HCEC 1CT (cell line): ENCODE results near the gene C20orf96.
"Not testable (repeated sequence)": the region's sequence is repeated elsewhere in the genome, so short reads cannot be mapped to it uniquely, and the experiment has no call there.

Source experiments
- DNase-seq: peaks from one replicate; pipeline ENCODE4 v3.0.0-alpha.2; 2017

The C20orf96 gene, protein sequence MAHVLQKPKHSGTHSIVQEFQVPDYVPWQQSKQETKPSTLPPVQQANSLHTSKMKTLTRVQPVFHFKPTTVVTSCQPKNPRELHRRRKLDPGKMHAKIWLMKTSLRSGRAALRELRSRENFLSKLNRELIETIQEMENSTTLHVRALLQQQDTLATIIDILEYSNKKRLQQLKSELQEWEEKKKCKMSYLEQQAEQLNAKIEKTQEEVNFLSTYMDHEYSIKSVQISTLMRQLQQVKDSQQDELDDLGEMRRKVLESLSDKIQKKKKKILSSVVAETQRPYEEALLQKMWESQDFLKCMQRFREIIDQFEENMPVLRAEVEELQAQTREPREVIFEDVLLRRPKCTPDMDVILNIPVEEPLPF

DNA sequence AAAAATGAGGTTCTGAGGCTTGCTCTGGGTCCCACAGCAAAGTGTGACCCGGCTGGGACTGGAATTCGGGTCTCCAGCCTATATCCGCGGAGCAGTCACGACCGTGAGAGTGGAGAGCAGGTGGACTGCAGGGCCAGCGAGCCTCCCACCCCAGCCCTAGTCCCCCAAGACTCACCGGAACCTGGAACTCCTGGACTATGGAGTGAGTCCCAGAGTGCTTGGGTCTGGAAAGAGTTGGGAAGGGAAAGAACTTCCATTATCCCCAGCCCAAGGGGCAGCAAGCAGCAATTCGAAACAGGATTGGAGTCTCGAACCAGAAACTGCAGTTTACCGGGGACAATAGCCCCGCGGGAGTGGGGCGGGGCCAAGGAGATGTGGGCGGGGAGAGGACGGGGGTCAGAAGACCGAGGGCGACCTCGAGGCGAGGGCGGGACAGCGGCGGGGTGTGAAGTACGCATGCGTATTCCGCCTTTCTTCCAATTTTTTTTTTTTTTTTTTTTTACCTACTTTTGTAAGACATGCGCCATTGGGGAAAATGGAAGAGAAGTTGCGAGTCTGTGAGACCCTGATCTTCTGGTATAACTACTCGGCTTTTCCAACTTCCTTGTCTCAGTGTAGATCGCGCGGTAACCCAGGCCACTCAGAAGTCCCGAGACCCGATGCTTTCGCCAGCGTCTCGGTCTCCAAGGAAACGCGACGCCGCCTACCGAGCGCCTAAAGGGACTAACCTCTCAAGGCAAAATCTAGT lies at the start of gene C20orf96:
C20orf96 (minus strand) TSS at position 667 of the 748 bp plus-strand sequence; CDS start at position 527, 140 bp downstream.
- peak; percentile 94 for DNase-seq

DNA sequence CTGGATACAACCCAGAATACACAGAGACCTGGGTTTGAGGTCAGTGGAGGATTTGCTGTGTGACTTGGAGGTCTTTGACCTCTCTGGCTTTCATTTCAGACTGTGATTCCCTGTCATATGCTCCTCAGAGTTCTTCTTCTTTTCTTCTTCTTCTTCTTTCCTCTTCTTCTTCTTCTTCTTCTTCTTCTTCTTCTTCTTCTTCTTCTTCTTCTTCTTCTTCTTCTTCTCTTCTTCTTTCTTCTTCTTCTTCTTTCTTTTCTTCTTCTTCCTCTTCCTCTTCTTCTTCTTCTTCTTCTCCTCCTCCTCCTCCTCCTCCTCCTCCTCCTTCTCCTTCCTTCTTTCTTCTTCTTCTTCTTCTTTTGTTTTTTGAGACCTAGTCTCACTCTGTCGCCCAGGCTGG lies 45.5 kb upstream of the C20orf96 start:
- DNase-seq, result not testable (repeated sequence)

DNA sequence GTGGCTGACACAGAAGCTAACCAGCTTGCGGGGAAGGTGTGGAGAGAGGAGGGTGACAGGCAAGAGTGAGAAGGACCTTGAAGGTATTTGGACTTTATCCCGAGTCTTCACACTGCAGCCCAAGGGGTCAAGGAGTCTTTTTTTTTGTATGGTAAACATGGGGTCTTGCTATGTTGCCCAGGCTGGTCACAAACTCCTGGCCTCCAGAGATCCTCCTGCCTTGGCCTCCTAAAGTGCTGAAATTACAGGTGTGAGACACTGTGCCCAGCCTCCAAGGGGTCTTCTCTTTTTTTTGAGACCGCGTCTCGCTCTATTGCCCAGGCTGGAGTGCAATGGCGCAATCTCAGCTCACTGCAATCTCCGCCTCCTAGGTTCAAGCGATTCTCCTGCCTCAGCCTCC lies 44.0 kb upstream of the C20orf96 start:
- no peak for DNase-seq

GRCh38 chr20:330233-331149 lies 39.9 kb upstream of the C20orf96 start:
- DNase-seq, result peak; percentile 77

- no peak for DNase-seq
Measured at GRCh38 chr20:329851-330232, 39.3 kb upstream of the C20orf96 start.

- DNase-seq, result no peak
Measured at GRCh38 chr20:328975-329695, 38.6 kb upstream of the C20orf96 start.

- peak; percentile 12 for DNase-seq
Measured at GRCh38 chr20:328027-328974, 37.8 kb upstream of the C20orf96 start.

GRCh38 chr20:327186-328026 lies 36.9 kb upstream of the C20orf96 start:
- DNase-seq, result peak; percentile 89

DNA sequence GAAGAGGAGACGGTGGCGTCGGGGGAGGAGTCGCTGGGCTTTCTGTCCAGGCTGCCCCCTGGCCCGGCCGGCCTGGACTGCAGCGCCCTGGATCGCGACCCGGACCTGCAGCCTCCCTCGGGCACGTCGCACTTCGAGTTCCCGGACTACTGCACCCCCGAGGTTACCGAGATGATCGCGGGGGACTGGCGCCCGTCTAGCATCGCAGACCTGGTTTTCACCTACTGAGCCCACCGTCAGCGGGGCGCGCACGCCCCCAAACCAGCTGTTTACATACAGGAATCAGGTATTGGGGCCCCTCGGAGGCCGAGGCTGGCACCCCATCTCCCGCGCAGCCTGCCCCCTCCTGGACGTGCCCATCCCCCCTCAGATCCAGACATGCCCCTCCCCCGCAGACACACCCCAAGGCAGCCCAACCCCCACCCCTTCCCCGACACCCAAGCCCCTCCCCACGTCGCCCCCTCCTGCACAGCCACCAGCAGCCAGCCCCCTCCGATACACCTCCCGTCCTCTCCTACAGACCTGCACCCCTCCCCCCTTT lies 36.2 kb upstream of the C20orf96 start:
- DNase-seq, result peak; percentile 55

DNA sequence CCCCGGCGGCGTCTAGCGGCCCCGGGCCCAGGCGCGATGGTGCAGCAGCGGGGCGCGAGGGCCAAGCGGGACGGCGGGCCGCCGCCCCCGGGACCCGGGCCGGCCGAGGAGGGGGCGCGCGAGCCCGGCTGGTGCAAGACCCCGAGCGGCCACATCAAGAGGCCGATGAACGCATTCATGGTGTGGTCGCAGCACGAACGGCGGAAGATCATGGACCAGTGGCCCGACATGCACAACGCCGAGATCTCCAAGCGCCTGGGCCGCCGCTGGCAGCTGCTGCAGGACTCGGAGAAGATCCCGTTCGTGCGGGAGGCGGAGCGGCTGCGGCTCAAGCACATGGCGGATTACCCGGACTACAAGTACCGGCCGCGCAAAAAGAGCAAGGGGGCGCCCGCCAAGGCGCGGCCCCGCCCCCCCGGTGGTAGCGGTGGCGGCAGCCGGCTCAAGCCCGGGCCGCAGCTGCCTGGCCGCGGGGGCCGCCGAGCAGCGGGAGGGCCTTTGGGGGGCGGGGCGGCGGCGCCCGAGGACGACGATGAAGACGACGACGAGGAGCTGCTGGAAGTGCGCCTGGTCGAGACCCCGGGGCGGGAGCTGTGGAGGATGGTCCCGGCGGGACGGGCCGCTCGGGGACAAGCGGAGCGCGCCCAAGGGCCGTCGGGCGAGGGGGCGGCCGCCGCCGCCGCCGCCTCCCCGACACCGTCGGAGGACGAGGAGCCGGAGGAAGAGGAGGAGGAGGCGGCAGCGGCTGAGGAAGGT lies 35.5 kb upstream of the C20orf96 start:
- DNase-seq, result peak; percentile 68

- DNase-seq, result peak; percentile 93
Measured at GRCh38 chr20:325045-325888, 34.7 kb upstream of the C20orf96 start, which contains the start of gene SOX12. SOX12 (plus strand) TSS chr20:325552; CDS start chr20:325925, 373 bp downstream.

DNA sequence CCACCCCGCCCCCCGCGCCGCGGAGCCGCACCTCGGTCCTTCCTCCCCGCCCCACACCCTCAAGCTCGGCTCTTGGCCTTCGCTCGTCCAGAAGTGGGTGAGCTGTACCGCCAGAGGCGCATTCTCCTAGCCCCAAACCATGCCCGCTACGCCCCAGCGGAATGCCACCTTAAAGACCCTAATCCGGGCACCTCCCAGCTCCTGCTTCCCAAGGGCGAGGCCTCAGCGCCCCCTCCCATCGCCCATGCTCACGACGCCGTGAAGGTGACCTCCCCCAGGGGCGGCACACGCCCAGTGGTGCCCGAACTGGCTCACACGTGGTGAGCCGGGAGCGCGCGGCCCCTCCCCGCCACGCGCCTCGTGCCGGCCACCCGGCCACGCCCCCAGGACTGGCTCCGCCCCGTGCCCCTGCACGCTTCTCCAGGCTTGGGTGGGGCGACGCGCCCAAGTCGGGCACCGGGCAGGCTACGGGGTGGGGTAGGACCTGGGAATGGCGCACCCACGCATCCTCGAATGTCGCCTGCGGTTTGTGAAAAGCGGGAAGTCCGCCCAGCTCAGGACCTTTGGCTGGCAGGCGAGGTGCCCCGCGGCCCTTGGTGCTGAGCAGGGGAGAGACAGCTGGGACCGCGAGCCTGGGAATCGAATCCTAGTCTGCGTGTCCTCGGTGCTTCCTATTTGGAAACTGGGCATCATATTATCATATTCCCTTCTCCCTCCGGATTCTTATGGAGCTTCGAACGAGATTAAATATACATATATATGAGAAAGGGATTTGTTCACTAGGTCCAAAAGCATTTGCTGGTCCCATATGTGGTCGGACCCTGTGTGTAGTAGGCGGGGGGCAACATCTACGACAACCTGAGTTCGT lies 33.9 kb upstream of the C20orf96 start:
- DNase-seq, result peak; percentile 83

DNA sequence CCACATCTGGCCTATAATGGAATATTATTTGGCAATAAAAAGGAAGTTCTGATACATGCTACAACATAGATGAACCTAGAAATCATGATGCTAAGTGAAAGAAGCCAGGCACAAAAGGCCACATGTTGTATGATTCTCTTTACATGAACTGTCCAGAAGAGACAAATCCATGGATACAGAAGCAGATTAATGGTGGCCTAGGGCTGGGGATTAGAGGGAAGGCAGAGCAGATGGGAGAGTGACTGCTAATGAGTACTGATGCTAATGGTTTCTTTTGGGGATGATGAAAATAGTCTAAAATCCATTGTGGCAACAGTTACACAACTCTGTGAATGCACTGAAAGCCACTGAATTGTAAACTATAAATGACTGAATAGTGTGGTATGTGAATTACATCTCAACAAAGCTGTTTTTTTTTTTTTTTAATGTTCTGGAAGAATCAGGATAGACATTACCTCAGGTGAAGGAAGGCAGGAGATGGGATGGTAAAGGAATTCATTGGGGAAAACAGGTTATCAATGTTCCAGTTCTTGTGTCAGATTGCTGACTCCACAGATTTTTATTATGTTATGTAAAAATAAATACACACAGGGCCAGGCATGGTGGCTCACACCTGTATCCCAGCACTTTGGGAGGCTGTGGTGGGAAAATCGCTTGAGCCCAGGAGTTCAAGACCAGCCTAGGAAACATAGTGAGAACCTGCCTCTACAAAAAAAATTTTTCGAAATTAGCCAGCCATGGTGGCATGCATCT lies 25.9 kb upstream of the C20orf96 start:
- peak; percentile 85 for DNase-seq

GRCh38 chr20:313948-314347 lies 23.4 kb upstream of the C20orf96 start:
- DNase-seq, result peak; percentile 87

DNA sequence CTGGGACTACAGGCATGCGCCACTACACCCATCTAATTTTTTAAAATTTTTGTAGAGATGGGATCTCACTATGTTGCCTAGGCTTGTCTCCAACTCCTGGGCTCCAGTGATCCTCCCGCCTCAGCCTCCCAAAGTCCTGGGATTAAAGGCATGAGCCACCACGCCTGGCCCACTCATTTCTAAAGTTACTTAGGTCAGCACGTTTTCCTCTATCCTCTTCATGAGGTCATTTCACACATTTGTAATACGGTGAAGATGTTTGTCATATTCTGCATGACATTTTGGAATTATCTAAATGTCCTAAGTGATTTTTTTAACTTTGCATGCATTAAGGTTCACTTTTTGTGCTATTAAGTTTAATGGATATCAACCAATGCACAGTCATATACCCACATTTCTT lies 22.9 kb upstream of the C20orf96 start:
- no peak for DNase-seq

- no peak for DNase-seq
Measured at GRCh38 chr20:312866-313265, 22.3 kb upstream of the C20orf96 start.
